Measurements from ENCODE around the gene TRMT1.

TRMT1 gene

DNA sequence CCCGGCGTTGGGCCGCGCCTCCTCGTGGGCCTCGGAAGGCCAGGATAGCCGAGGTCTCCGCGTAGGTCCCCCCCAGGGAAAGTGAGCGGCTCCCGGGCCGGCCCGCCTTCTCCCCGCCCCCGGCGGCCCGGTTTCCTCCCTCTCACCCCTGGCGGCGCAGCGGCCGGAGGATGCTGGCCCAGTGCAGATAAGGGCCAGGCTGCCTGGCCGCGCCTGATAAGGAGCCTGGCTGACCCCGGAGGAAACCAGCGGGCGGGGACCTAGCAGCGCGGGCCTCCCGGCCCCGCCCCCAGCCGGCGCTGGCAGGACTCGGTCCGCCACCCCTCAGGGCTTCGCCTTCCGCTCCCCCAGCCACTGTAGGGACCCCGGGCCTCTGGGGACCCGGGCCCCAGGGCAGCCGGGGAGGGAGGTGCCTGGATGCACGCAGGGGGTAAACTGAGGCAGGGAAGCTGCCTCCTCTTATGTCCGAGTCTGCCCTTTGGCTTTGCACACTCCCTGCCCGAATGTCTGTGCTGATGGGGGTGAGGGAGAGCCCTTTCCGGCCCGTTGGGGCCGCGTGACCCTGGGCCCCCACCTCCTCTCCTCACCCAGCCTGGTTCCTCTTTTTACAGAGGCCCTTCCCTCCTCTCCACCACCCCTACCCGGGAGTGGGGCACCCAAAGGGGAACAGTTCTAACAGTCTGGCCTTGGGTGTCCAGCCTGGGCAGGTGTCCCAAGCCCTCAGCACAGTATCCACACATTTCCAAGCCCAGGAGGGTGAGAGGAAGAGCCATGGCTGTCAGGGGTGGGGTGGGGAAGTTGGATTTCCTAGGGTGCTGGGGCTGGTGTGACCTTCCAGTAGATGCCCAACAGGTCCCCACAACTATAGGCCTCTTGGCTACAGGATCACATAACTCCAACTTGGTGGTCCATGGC lies 13.6 kb downstream of the TRMT1 start, which contains the start of gene LYL1:
Gene LYL1, minus strand, starts transcription at position 193 of the 915 bp plus-strand sequence. CDS start 1,687 bp downstream, outside the sequence.
- DNase-seq (ENCODE audit: low spot score) = peak; percentile 69

GRCh38 chr19:13102416-13102665 lies 14.2 kb downstream of the TRMT1 start:
- no peak for DNase-seq (ENCODE audit: low spot score)

GRCh38 chr19:13101590-13102415 lies 14.7 kb downstream of the TRMT1 start:
- DNase-seq (ENCODE audit: low spot score) = no peak

DNA sequence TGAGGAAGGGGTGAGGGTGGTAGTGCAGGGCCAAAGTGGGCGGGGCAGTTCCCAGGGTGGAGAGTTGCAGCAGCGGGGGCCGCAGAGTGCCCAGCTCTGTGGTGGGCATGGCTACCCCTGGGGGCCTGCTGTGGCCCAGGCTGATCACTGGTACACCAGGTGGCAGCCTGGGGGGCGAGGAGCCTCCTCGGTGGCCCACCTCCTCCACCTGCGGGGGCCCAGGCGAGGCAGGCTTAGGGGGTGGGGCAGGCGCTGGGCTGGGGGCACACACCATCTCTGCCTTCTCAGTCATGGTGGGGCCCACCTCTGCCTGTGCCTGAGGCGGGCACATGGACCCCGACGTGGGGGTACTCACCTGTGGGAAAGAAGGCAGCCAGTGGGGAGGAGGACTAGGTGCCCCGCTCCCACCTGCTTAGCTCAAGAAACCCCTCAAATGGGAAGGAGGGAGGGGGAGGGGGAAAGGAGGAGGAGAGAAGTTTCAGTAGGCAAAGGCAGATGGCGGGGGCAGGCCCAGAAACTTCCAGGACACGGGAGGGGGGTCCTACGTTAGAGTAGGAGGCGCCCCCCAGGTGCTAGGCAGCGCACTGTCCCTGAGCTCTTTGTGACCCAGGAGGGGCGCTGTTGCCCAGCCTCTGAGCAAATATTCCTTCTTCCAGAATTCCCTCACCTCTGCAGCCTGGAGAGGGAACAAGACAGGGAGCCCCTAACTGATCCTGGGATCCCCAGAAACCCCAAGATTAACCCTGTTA lies 15.5 kb downstream of the TRMT1 start:
- no peak for DNase-seq (ENCODE audit: low spot score)

- no peak for DNase-seq (ENCODE audit: low spot score)
Observed at GRCh38 chr19:13100031-13100588, 16.4 kb downstream of the TRMT1 start.

- no peak for DNase-seq (ENCODE audit: low spot score)
Observed at GRCh38 chr19:13099073-13099999, 17.2 kb downstream of the TRMT1 start.

DNA sequence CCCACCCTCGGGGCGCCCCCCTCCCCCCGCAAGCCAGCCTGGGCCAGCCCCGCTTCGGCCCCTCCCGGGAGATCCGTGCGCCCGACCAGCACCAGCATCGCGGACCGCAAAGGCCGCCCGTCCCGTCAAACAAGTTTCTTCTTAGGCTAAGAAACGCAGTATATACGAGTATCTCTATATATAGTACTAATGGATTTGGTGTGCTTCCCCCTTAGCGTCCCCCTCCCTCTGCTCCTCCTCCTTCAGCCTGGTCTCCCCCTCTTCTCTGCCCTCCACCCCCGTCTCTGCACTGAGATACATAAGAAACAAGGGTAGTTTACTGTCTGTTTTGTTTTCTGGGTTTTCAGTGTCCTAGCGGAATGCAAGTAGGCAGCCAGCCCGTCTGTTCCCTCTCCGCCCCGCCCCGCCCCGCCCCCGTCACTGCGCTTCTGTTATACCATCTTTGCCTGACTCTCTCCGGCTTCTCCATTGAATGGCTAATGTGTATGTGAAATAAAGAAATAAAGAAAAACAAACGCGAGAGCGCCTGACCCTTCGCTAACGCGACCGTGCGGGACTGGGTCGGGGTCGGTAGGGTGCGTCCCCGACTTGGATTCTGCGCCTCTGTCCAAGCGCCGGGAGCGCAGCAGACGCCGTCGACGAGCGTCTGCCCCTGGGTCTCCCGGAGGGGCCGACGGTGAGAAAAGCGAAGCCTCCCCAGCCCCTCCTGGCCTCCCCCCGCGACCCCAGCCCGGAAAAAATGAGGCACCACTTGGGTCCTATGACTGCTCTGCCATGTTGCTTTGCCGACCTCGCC lies 18.1 kb downstream of the TRMT1 start:
- DNase-seq (ENCODE audit: low spot score) = no peak

DNA sequence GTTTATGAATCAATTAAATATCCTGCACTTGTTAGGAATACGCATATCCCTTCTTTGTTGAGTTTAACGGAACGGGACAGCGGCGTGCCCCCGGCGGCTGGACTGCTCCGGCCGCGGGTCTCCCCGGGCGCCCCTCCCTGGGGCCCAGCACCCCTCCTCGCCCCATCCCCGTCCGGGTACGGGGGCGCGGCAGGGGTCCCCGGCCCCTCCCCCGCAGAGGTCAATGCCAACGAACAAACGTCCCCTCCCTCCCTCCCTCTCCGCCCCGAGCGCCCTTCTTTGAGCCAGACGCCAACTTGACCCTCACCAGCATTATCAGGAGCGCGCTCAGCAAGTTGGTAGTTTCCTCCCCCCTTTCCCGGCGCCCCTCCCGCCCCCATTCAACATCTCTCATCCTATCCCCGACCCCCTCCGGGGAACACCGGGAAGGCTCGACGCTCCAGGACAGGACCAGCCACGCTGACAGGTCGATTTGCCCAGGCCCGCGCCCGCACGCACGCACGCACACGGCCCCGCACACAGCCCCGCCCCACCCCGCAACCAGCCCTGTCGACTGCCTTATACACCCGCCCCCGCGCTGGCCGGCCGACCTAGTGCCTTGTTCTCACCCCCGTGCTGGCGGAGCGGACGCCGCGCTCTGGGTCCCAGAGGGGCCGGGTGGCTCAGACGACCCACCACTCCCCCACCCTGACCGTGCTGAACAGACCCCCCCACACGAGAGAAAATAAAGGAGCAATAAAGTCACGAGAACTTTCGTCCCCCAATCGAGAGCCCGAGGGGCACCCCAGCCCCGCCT lies 18.9 kb downstream of the TRMT1 start:
- no peak for DNase-seq (ENCODE audit: low spot score)

- no peak for DNase-seq (ENCODE audit: low spot score)
Observed at GRCh38 chr19:13097033-13097462, 19.5 kb downstream of the TRMT1 start.

DNA sequence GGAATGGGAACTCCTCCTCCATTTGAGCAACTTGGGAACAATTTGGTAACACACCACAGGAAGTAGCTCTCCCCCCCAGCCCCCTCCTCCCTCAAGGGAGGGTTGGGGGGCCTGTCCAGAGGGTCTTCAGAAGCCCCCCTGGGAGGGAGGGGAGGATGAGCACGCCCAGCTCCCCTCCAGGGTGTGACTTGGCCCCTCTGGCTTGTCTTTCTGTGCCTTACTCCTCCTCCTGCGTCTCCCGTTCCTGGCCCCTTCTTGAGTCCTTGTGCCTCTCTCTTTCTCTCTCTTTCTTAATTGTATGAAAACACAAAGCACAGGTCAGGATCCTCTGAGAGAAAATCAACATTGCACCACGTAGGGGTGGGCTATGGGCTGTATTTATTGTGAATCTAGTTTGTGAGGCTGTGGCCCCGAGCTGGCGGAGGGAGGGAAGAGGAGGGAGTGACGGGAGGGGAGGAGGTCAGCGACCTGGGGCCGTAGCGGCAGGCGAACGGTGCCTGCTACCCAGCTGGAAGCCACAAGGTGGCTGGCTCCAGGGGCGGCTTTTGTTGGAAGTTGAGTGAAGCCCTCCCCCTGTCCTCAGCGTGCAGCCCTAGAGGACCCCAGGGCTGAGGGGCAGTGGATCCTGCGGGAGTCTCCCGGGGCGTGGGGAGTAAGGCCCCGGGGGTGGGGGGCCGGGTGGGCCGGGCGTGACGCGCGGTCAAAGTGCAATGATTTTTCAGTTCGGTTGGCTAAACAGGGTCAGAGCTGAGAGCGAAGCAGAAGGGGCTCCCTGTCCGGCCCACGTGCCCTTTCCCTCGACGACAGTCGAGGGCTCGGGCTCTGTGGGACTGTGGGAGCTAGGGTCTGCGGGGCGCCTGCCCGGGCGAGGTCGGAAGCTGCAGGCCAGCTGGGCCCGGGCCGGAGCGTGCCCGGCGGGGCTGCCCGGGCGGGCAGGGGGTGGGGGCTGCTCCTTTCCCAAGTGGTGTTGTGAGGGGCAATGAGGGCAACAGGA lies 20.3 kb downstream of the TRMT1 start:
- peak; percentile 68 for DNase-seq (ENCODE audit: low spot score)

DNA sequence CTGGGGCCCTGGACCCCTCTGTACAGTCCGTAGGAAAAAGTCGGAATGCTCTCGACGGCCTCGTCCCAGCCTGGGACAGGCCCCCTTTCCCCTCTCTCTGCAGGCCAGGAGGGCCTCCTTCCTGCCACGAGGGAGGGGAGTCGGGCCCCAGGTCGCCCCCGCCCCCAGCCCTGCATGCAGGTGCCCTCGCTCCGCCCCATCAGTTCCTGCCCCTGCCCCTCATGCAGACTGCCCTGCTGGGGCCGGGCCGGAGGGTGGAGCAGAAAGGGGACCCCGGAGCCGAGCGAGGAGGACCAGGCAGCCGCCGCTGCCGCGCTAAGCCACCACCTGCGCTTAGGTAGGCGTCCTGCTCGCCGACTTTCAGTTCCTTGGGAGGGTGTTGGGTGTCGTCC lies 21.2 kb downstream of the TRMT1 start:
- DNase-seq (ENCODE audit: low spot score) = no peak

- no peak for DNase-seq (ENCODE audit: low spot score)
Observed at GRCh38 chr19:13094771-13095392, 21.7 kb downstream of the TRMT1 start.

DNA sequence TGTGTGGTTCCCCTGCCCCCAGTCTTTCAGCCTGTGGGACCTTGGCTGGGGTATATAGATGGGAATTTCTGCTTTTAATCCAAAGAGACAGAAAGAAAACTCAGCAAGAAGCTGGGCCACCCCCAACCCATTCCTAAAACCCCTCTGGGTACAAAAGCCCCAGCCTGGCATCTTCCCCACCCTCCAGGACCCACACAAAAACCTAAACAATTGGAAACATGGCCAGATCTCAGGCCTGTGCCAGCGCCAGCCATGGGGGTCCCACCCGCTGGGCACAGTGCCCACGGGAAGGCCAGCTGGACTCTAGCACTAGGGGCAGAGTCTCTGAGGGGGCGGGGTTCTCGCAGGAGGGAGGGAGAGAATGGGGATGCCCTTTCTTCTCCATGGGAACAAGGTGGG lies 22.4 kb downstream of the TRMT1 start:
- DNase-seq (ENCODE audit: low spot score) = no peak

DNA sequence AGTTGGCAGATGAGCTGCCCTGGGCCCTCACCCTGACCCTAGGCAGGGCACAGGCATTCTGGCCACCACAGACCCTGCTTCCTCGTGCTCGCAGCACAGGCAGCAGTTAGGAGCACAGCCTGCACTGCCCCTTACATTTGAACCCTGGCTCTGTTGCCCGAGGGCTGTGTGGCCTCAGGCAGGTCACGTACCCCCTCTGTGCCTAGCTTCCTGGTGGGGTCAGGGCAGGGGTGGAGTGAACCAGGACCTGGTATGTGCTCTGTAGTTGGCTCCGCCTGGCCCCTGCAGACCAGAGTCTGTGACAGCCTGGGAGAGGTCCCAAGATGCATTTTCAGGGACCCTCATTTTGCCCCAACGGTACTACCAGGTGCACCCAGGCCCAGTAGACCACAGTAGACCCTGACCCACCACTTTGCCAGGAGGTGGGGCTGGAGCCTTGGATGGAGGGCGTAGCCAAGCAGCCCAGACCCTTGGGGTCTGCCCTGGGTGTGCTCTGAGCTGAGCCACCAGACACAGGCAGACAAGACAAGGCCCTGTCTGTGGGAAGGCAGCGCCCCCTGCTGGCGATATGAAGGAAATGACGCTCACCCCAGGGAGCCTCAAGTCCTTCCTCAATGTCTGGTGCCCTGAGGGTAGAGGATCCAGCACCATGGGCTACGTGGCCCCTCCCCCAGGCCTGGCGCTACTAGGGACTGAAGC lies 23.0 kb downstream of the TRMT1 start:
- peak; percentile 83 for DNase-seq (ENCODE audit: low spot score)

GRCh38 chr19:13092606-13093235 lies 23.8 kb downstream of the TRMT1 start:
- no peak for DNase-seq (ENCODE audit: low spot score)

GRCh38 chr19:13092158-13092543 lies 24.4 kb downstream of the TRMT1 start:
- DNase-seq (ENCODE audit: low spot score) = no peak

All from SK-N-DZ (cell line).